HL-60 (cell line): ENCODE measurements around the gene SH3BP4.

Experiments
- DNase-seq, 2 experiments: peaks; one replicate each; pipeline ENCODE4 v3.0.0-alpha.2; 2010 to 2020; ENCODE audit warnings: low read depth in 1 of 2, low spot score in 1 of 2
- H3K27ac ChIP-seq: fragments of 250-450 bp; sonication (Bioruptor Pico); replicated peaks from 2 replicates; pipeline ENCODE4 v1.5.1; 2020; ENCODE audit warnings: mild to moderate bottlenecking, moderate library complexity
- H3K27me3 ChIP-seq: fragments of 250-450 bp; sonication (Bioruptor Pico); 2 replicates; pipeline ENCODE4 v1.5.1; 2021; ENCODE audit warnings: mild to moderate bottlenecking, moderate library complexity; ENCODE audit not compliant: insufficient read depth, poor library complexity, severe bottlenecking
- H3K4me3 ChIP-seq: replicated peaks from 2 replicates; pipeline ENCODE4 v1.5.1; 2011; ENCODE audit warnings: mild to moderate bottlenecking, control low read depth, low read length; ENCODE audit not compliant: insufficient read depth
- CTCF ChIP-seq: IDR thresholded peaks from one replicate; pipeline ENCODE4 v1.5.1; 2011; ENCODE audit warnings: low read length, control low read depth, inconsistent platforms; ENCODE audit not compliant: insufficient read depth
- GABPA ChIP-seq: IDR thresholded peaks from 2 replicates; pipeline ENCODE4 v1.6.1; 2012; ENCODE audit warnings: low read depth
- POLR2AphosphoS5 ChIP-seq: IDR thresholded peaks from 2 replicates; pipeline ENCODE4 v1.6.1; 2012; ENCODE audit warnings: low read depth
- REST ChIP-seq: IDR thresholded peaks from 2 replicates; pipeline ENCODE4 v1.6.1; 2012; ENCODE audit warnings: low read depth; ENCODE audit not compliant: insufficient replicate concordance
- SPI1 ChIP-seq: IDR thresholded peaks from 2 replicates; pipeline ENCODE4 v1.6.1; 2012; ENCODE audit warnings: low read depth, mild to moderate bottlenecking, borderline replicate concordance

SH3BP4 gene

GRCh38 chr2:235004329-235004903, 52.6 kb downstream of the SH3BP4 start:
- Histone ChIP-seq H3K27ac (no peak overlapping the region), H3K4me3 (no peak overlapping the region), H3K27me3 (no peaks in the 10 kb centered on the region)
- TF ChIP-seq POLR2AphosphoS5 (no peak), CTCF (no peak), REST (no peak), GABPA (no peak), SPI1 (no peak)
- DNase-seq, result no peak

GRCh38 chr2:235005023-235005422, 53.2 kb downstream of the SH3BP4 start:
- TF ChIP-seq POLR2AphosphoS5, result no peak
- no peak for TF ChIP-seq CTCF
- TF ChIP-seq SPI1, result no peak
- no peak for TF ChIP-seq REST
- no peak for TF ChIP-seq GABPA
- Histone ChIP-seq H3K27ac (no peak overlapping the region), H3K27me3 (no peaks in the 10 kb centered on the region), H3K4me3 (no peak overlapping the region)
- no peak for DNase-seq

GRCh38 chr2:235005603-235006259, 53.9 kb downstream of the SH3BP4 start:
- no peak overlapping the region for H3K4me3 ChIP-seq
- no peak for TF ChIP-seq CTCF
- no peak for TF ChIP-seq POLR2AphosphoS5
- no peak for TF ChIP-seq SPI1
- TF ChIP-seq GABPA, result no peak
- TF ChIP-seq REST, result no peak
- no peak overlapping the region for H3K27ac ChIP-seq
- DNase-seq, result no peak
- H3K27me3 ChIP-seq, result no peaks in the 10 kb centered on the region
